Measurements from ENCODE around the gene CD300C.

DNA sequence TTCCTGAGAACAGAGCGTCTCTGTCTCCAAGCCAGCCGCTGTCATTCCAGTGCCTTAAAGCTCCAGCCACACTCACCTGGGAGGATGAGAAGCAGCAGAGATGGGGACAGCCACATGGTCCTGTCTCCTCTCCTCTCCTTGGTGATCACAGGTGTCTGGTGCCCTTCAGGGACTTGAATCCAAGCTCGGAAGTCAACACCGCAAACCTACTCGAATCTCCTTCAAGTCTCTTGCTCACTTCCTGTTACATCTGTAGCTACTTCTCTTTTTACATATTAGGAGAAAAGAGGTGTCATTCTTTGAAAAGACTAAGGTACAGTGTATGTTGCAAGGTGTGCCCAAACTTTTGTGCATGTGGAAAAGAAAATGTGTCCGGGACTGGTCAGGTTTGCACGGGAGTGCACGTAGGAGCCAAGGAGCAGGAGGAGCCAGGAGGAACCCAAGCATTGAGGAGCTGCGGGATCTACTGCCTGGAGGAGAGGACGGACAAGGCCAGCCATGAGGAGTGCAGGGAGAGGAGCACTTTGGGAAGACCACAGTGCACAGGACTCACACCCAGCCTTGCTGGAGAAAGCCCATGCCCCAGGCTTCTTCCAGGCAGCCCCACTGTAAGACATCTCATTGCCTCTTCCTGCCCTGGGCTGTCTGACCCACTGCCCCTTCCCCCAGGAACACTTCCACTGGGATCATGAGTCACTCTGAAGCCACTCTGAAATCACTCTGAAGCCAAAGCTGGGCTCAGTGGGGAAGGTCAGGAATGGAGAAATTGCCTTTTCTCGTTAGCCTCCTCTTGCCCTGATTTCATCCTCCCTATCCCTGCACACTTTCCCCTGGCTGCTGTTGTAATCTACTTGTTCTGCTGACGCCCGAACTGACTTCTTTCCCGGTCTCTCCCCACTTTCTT lies 46.4 kb upstream of the CD300C start, which contains the start of gene CD300LD:
- TF ChIP-seq, protein P1, sequence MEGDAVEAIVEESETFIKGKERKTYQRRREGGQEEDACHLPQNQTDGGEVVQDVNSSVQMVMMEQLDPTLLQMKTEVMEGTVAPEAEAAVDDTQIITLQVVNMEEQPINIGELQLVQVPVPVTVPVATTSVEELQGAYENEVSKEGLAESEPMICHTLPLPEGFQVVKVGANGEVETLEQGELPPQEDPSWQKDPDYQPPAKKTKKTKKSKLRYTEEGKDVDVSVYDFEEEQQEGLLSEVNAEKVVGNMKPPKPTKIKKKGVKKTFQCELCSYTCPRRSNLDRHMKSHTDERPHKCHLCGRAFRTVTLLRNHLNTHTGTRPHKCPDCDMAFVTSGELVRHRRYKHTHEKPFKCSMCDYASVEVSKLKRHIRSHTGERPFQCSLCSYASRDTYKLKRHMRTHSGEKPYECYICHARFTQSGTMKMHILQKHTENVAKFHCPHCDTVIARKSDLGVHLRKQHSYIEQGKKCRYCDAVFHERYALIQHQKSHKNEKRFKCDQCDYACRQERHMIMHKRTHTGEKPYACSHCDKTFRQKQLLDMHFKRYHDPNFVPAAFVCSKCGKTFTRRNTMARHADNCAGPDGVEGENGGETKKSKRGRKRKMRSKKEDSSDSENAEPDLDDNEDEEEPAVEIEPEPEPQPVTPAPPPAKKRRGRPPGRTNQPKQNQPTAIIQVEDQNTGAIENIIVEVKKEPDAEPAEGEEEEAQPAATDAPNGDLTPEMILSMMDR (IDR thresholded peaks at IDR 0.05), result no peak
- TF ChIP-seq EP300 (IDR thresholded peaks at IDR 0.05) (no peak), POLR2A (IDR thresholded peaks at IDR 0.05) (no peak), POLR2AphosphoS5 (IDR thresholded peaks at IDR 0.05) (no peak)

All from upper lobe of left lung (tissue), 4 donors.